ENCODE measurements around the gene IGFBP4. TPM values are rescaled to one million over a fixed set of nuclear protein-coding genes. Genes with fewer than 3 reads are reported as not detected.
"Not testable (repeated sequence)": the region's sequence is repeated elsewhere in the genome, so short reads cannot be mapped to it uniquely, and the experiment has no call there.

IGFBP4 gene
- 10 to 100 TPM; 35.1 to 90.4 (median 39.6) TPM for total RNA-seq

DNA sequence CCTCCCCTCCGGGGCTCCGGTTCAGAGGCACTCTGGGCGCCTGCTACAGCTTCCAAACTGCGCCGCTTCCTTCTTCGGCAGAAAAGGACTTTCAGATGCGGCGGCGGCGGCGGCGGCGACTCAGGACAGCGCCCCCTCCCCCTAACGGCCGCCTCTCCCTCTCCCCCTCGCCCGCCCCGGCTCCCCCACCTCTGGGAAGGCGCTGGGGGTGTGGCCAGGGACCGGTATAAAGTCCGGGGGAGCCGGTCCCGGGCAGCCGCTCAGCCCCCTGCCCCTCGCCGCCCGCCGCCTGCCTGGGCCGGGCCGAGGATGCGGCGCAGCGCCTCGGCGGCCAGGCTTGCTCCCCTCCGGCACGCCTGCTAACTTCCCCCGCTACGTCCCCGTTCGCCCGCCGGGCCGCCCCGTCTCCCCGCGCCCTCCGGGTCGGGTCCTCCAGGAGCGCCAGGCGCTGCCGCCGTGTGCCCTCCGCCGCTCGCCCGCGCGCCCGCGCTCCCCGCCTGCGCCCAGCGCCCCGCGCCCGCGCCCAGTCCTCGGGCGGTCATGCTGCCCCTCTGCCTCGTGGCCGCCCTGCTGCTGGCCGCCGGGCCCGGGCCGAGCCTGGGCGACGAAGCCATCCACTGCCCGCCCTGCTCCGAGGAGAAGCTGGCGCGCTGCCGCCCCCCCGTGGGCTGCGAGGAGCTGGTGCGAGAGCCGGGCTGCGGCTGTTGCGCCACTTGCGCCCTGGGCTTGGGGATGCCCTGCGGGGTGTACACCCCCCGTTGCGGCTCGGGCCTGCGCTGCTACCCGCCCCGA lies at the start of gene IGFBP4:
Gene IGFBP4, plus strand, starts transcription at position 255 of the 792 bp plus-strand sequence. Its CDS starts 286 bp downstream, at position 541.
- WGBS, 2 donors: 0 to 2% methylated on average over 15 to 46 of the region's 98 CpGs
- peak within 1 kb of the TSS; percentile 31 for H3K4me3 ChIP-seq (ENCODE audit: low read depth, poor library complexity, severe bottlenecking)
- DNase-seq (ENCODE audit: low spot score in 2 of 2): peak; percentile 53 to 97
- no peak for TF ChIP-seq CTCF (IDR thresholded peaks at IDR 0.05)
- TF ChIP-seq POLR2A (IDR thresholded peaks at IDR 0.05): no peak
- intact Hi-C loops (cut with DNase I; ENCODE audit: low total_unique reads): loop anchor here (10.0 kb wide), 1 partner anchor 91 kb away; no protein-coding TSS in a partner anchor

- DNase-seq (ENCODE audit: low spot score in 2 of 2): no peak
- intact Hi-C loops (cut with DNase I; ENCODE audit: low total_unique reads): no loop called here
- TF ChIP-seq CTCF (IDR thresholded peaks at IDR 0.05) (no peak), POLR2A (IDR thresholded peaks at IDR 0.05) (no peak)
- H3K4me3 ChIP-seq (ENCODE audit: low read depth, poor library complexity, severe bottlenecking): no peak overlapping the region
- WGBS, 2 donors: 47 to 53% methylated on average over 4 of the region's 4 CpGs
Measured at GRCh38 chr17:40399185-40399584, 44.1 kb upstream of the IGFBP4 start.

- TF ChIP-seq POLR2A (IDR thresholded peaks at IDR 0.05) (no peak), CTCF (IDR thresholded peaks at IDR 0.05) (no peak)
- no peak for DNase-seq (ENCODE audit: low spot score in 2 of 2)
- 88 to 100% methylated on average over 1 of the region's 1 CpG for WGBS, 2 donors
- intact Hi-C loops (cut with DNase I; ENCODE audit: low total_unique reads): no loop called here
- H3K4me3 ChIP-seq (ENCODE audit: low read depth, poor library complexity, severe bottlenecking): no peak overlapping the region
Measured at GRCh38 chr17:40402668-40403067, 40.6 kb upstream of the IGFBP4 start.

DNA sequence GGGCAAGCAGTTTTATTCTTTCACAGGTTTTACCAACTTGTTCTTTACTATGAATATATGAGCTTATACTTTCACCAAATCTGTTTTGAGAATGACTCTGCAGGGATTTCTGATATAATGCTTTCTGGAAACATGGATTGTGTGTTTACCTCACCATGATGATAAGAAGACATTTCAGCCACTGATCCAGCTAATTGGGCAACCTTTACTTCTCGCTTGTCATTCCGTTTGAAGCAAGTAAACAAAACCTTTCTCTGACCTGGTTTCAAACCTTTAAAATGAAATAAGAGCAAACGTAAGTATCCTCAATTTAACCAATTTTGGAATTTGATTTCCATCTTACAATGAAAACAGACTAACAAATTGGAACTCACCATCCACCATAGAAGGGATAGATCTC lies 39.2 kb upstream of the IGFBP4 start:
- H3K4me3 ChIP-seq (ENCODE audit: low read depth, poor library complexity, severe bottlenecking): no peak overlapping the region
- WGBS, 2 donors: 88 to 92% methylated on average over 3 of the region's 3 CpGs
- TF ChIP-seq CTCF (IDR thresholded peaks at IDR 0.05) (no peak), POLR2A (IDR thresholded peaks at IDR 0.05) (no peak)
- DNase-seq (ENCODE audit: low spot score in 2 of 2): no peak
- intact Hi-C loops (cut with DNase I; ENCODE audit: low total_unique reads): no loop called here

GRCh38 chr17:40407460-40407859 lies 35.8 kb upstream of the IGFBP4 start:
- TF ChIP-seq CTCF (IDR thresholded peaks at IDR 0.05) (no peak), POLR2A (IDR thresholded peaks at IDR 0.05) (no peak)
- no peak overlapping the region for H3K4me3 ChIP-seq (ENCODE audit: low read depth, poor library complexity, severe bottlenecking)
- intact Hi-C loops (cut with DNase I; ENCODE audit: low total_unique reads): no loop called here
- DNase-seq (ENCODE audit: low spot score in 2 of 2): no peak
- WGBS, 2 donors: 94 to 96% methylated on average over 3 of the region's 3 CpGs

DNA sequence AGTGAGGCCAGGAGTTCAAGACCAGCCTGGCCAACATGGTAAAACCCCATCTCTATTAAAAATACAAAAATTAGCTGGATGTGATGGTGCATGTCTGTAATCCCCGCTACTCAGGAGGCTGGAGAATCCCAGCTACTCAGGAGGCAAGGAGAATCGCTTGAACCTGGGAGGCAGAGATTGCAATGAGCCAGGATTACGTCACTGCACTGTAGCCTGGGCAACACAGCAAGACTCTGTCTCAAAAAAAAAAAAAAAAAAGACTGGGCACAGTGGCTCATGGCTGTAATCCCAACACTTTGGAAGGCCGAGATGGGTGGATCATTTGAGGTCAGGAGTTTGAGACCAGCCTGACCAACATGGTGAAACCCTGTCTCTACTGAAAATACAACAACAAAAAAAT lies 33.7 kb upstream of the IGFBP4 start:
- H3K4me3 ChIP-seq (ENCODE audit: low read depth, poor library complexity, severe bottlenecking); DNase-seq (ENCODE audit: low spot score in 2 of 2); intact Hi-C loops (cut with DNase I; ENCODE audit: low total_unique reads): not testable (repeated sequence)
- 95% methylated on average over 4 of the region's 4 CpGs for WGBS, 2 donors

All from lower leg skin (tissue), 4 donors.